OCI-LY1 (cell line): ENCODE measurements around the gene ATG9A.

ENCODE experiments used
- H2AFZ ChIP-seq: fragments of 200-600 bp; sonication (generic), shearing (Covaris generic); 2 replicates; pipeline ENCODE4 v1.6.0; 2014; ENCODE audit warnings: antibody characterized with exemption, mild to moderate bottlenecking, low read length
- H3F3A ChIP-seq: fragments of 200-600 bp; sonication (generic), shearing (Covaris generic); 2 replicates; pipeline ENCODE4 v1.6.0; 2014; ENCODE audit warnings: mild to moderate bottlenecking, antibody characterized with exemption, low read length, moderate library complexity; ENCODE audit not compliant: insufficient read depth
- H3K27ac ChIP-seq: fragments of 200-600 bp; sonication (generic); 2 replicates; pipeline ENCODE4 v1.5.1; 2014; ENCODE audit warnings: low read length, mixed run types, mild to moderate bottlenecking, low read depth; ENCODE audit not compliant: poor library complexity, severe bottlenecking
- H3K27me3 ChIP-seq: fragments of 200-600 bp; sonication (generic); 2 replicates; pipeline ENCODE4 v1.6.0; 2014; ENCODE audit warnings: antibody characterized with exemption, mild to moderate bottlenecking, low read length, moderate library complexity; ENCODE audit not compliant: insufficient read depth
- H3K36me3 ChIP-seq: fragments of 200-600 bp; sonication (generic); 2 replicates; pipeline ENCODE4 v1.6.1; 2014; ENCODE audit warnings: mild to moderate bottlenecking, antibody characterized with exemption, low read length, moderate library complexity, mixed read lengths; ENCODE audit not compliant: insufficient read depth
- H3K4me1 ChIP-seq: fragments of 200-600 bp; sonication (generic); 2 replicates; pipeline ENCODE4 v1.5.1; 2014; ENCODE audit warnings: mild to moderate bottlenecking, low read length, moderate library complexity; ENCODE audit not compliant: insufficient read depth, severe bottlenecking
- H3K4me2 ChIP-seq: fragments of 200-600 bp; sonication (generic), shearing (Covaris generic); 2 replicates; pipeline ENCODE4 v1.6.1; 2014; ENCODE audit warnings: low read length
- H3K4me3 ChIP-seq: fragments of 200-600 bp; sonication (generic); 2 replicates; pipeline ENCODE4 v1.5.1; 2014; ENCODE audit warnings: low read length, low read depth, mild to moderate bottlenecking, mixed read lengths; ENCODE audit not compliant: poor library complexity, severe bottlenecking
- H3K79me2 ChIP-seq: fragments of 200-600 bp; shearing (Covaris generic); 2 replicates; pipeline ENCODE4 v1.6.1; 2016; ENCODE audit warnings: mixed run types, low read length, mixed read lengths; ENCODE audit not compliant: insufficient read depth
- H3K9ac ChIP-seq: fragments of 200-600 bp; sonication (generic), shearing (Covaris generic); 2 replicates; pipeline ENCODE4 v1.6.1; 2014; ENCODE audit warnings: mild to moderate bottlenecking, low read length, mixed read lengths
- H3K9me2 ChIP-seq: fragments of 200-600 bp; sonication (generic), shearing (Covaris generic); 2 replicates; pipeline ENCODE4 v1.6.1; 2014; ENCODE audit warnings: low read depth, mild to moderate bottlenecking, low read length, mixed read lengths
- H3K9me3 ChIP-seq: fragments of 200-600 bp; shearing (Covaris generic); 2 replicates; pipeline ENCODE4 v1.6.1; 2014; ENCODE audit warnings: low read length, mixed read lengths
- H4K20me1 ChIP-seq: fragments of 200-600 bp; sonication (generic), shearing (Covaris generic); 2 replicates; pipeline ENCODE4 v1.6.0; 2016; ENCODE audit warnings: mild to moderate bottlenecking, low read length; ENCODE audit not compliant: insufficient read depth
- EZH2 ChIP-seq: fragments of 200-600 bp; sonication (generic), shearing (Covaris generic); IDR thresholded peaks from 2 replicates; pipeline ENCODE4 v1.8.0; 2017; ENCODE audit warnings: borderline replicate concordance, mixed run types, mild to moderate bottlenecking, antibody characterized with exemption, low read length, moderate library complexity, mixed read lengths
- TF ChIP-seq, protein P1 (sequence below): fragments of 200-600 bp; sonication (generic), shearing (Covaris generic); IDR thresholded peaks from 2 replicates; pipeline ENCODE4 v1.5.1; 2017; ENCODE audit warnings: mild to moderate bottlenecking, antibody characterized with exemption, low read length, moderate library complexity, mixed read lengths

ATG9A gene

DNA sequence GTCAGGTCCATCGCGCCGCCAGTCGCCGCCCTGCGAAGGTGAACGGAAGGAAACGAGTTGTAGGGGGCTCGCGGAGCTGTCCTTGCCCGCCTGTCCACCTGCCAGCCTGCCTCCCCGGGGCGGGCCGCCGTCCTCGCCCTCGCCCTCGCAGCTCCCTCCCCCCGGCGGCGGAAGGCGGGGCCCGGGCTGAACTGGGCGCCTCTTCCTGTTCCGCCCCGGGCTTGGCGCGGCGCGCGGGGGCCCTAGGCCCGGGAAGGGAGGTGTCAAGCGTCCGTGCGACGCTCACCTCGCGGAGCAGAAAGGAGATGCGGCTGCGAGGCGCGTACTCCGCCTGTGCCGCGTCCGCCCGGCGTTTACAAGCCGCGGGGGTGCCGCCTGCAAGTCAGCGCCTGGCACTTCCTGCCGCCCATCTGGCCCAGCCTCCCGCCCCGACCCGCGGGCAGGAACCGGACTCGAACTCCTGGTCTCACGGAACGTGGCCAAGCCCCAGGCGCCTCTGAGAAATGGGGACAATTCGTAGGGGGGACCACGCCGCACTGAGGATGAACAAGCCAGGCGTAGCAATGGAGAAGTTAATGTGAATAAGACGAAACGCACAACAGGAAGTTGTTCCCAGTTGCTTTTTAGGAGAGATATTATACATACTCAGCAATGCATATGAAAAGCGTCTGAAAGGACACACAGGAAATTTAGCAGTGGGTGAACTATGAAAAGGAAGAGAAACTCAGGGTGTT is 52.5 kb downstream of the ATG9A start, which contains the start of gene CNPPD1:
CNPPD1 (minus strand) TSS at position 108 of the 734 bp plus-strand sequence; CDS start at position 11, 97 bp downstream.
- Histone ChIP-seq H3K9ac (peak within 1 kb of the TSS; percentile 89), H3K36me3 (peaks cover 42% of the 10 kb centered on the region), H3K4me1 (peaks cover 25% of the 10 kb centered on the region)

DNA sequence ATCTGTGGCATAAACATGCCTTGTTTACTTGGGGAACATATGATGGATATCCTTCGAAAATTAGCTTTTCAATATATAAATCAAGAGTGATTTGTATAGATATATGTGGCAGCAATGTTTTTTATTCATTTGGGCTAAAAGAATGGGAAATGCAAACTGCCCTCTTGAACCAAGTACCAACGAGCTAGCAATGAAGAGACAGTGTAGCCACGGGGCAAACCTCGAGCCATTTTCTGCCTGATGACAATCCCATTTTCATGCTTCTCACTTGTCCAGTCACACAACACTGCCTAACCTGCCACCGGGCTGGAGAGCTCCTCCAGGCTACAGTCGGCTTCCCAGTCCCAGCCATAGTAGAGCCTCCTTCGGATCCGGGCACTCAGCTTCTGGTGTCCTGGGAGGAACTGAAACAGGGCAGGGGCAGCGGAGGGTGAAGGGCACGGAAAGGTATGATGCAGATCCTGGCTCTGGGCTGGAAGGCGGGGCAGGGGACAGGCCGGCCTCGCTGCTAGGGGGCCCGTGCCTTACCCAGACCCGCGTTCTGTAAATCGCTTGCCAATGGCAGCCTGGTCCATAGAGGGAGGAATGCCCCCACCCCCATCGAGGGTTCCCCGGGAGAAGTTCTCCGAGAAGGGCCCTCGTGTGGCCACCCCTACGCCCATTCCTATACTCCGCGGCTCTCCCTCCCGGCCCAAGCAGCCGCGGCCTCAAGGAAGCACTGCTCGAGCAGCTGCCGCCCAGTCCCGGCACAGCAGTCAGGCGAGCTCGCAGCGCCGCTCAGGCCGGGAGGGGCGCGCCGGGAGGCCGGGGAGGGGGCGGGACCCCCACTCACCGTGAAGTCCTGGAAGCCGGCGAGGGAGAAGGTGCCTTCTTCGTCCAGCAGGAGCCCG is 53.3 kb downstream of the ATG9A start:
- H3K9me3 ChIP-seq = no peaks in the 10 kb centered on the region
- peaks cover 41% of the 10 kb centered on the region for H3K36me3 ChIP-seq
- no peaks in the 10 kb centered on the region for H3K27me3 ChIP-seq
- H2AFZ ChIP-seq = no peak overlapping the region
- peaks cover 8% of the 10 kb centered on the region; the same call in 1 of the 2 replicates for H3K79me2 ChIP-seq
- no peaks in the 10 kb centered on the region for H3K9me2 ChIP-seq
- H3K4me2 ChIP-seq = peak overlapping the region; percentile 91
- H3K4me1 ChIP-seq = peaks cover 25% of the 10 kb centered on the region
- peak overlapping the region; percentile 91 for H3K4me3 ChIP-seq
- H3K27ac ChIP-seq = peak overlapping the region; percentile 93
- H4K20me1 ChIP-seq = no peaks in the 10 kb centered on the region
- no peaks in the 10 kb centered on the region; the same call in 1 of the 2 replicates for H3F3A ChIP-seq
- H3K9ac ChIP-seq = peak overlapping the region; percentile 89
- TF ChIP-seq, protein P1, sequence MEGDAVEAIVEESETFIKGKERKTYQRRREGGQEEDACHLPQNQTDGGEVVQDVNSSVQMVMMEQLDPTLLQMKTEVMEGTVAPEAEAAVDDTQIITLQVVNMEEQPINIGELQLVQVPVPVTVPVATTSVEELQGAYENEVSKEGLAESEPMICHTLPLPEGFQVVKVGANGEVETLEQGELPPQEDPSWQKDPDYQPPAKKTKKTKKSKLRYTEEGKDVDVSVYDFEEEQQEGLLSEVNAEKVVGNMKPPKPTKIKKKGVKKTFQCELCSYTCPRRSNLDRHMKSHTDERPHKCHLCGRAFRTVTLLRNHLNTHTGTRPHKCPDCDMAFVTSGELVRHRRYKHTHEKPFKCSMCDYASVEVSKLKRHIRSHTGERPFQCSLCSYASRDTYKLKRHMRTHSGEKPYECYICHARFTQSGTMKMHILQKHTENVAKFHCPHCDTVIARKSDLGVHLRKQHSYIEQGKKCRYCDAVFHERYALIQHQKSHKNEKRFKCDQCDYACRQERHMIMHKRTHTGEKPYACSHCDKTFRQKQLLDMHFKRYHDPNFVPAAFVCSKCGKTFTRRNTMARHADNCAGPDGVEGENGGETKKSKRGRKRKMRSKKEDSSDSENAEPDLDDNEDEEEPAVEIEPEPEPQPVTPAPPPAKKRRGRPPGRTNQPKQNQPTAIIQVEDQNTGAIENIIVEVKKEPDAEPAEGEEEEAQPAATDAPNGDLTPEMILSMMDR = peak; percentile 16; the same call in 1 of the 2 replicates
- TF ChIP-seq EZH2 = no peak

More for the DNA sequence above, 52.5 kb downstream of the ATG9A start, which contains the start of gene CNPPD1:
- Histone ChIP-seq H3K9me3 (no peaks in the 10 kb centered on the region), H2AFZ (no peak within 1 kb of the TSS), H3K79me2 (peaks cover 8% of the 10 kb centered on the region; the same call in 1 of the 2 replicates), H3K9me2 (no peaks in the 10 kb centered on the region), H3K4me3 (peak within 1 kb of the TSS; percentile 91), H3K27ac (peak within 1 kb of the TSS; percentile 93), H4K20me1 (no peaks in the 10 kb centered on the region), H3F3A (no peaks in the 10 kb centered on the region; the same call in 1 of the 2 replicates), H3K27me3 (no peaks in the 10 kb centered on the region), H3K4me2 (peak within 1 kb of the TSS; percentile 91)
- TF ChIP-seq EZH2 = no peak
- TF ChIP-seq, protein P1 = no peak

DNA sequence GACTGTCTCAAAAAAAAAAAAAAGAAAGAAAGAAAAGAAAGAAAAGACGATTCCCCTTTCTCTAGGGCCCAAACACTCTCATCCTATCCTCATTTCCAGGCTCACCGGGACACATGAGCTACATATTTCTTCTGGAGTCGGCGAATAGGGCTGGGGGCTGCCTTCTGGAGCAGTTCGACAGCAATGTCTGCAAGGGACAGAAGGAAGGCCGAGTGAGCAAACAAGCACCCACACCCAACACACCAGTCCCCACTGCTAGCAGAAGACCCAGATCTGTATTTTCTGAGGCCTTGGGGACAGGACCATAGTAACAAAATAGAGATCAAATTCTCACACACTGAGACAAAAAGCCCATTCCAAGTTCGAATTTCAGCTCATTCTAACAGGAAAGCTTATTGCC is 54.0 kb downstream of the ATG9A start:
- H3K27ac ChIP-seq = peak overlapping the region; percentile 93
- TF ChIP-seq, protein P1 = no peak
- TF ChIP-seq EZH2 = no peak
- no peaks in the 10 kb centered on the region for H3K9me3 ChIP-seq
- peaks cover 8% of the 10 kb centered on the region; the same call in 1 of the 2 replicates for H3K79me2 ChIP-seq
- no peaks in the 10 kb centered on the region for H4K20me1 ChIP-seq
- H3K4me2 ChIP-seq = peak overlapping the region; percentile 91
- H3K36me3 ChIP-seq = peaks cover 34% of the 10 kb centered on the region; the same call in 1 of the 2 replicates
- no peaks in the 10 kb centered on the region; the same call in 1 of the 2 replicates for H3F3A ChIP-seq
- no peaks in the 10 kb centered on the region for H3K9me2 ChIP-seq
- no peak overlapping the region for H2AFZ ChIP-seq
- H3K27me3 ChIP-seq = no peaks in the 10 kb centered on the region
- H3K4me3 ChIP-seq = peak overlapping the region; percentile 91
- peaks cover 25% of the 10 kb centered on the region for H3K4me1 ChIP-seq
- H3K9ac ChIP-seq = peak overlapping the region; percentile 89
